GM19452 (cell line): ENCODE measurements around the gene GRIN1.
"Not testable (repeated sequence)": the region's sequence is repeated elsewhere in the genome, so short reads cannot be mapped to it uniquely, and the experiment has no call there.

Source experiments
- ATAC-seq: cut with Tn5 transposase; IDR thresholded peaks from one replicate; pipeline ENCODE4 v1.9.1; 2021; ENCODE audit not compliant: unreplicated experiment

GRIN1 gene

GRCh38 chr9:137110911-137111787 is 27.8 kb upstream of the GRIN1 start:
- no peak for ATAC-seq

GRCh38 chr9:137111788-137112563 is 27.0 kb upstream of the GRIN1 start:
- ATAC-seq: no peak

GRCh38 chr9:137112564-137113384 is 26.2 kb upstream of the GRIN1 start:
- ATAC-seq: no peak

- no peak for ATAC-seq
These were observed 25.4 kb upstream of the GRIN1 start for GRCh38 chr9:137113385-137114159.

GRCh38 chr9:137114220-137114612 is 24.7 kb upstream of the GRIN1 start:
- ATAC-seq: no peak

- ATAC-seq: peak; percentile 79
These were observed 24.2 kb upstream of the GRIN1 start, which contains the start of gene DPP7 for GRCh38 chr9:137114613-137115393. Gene DPP7, minus strand, starts transcription at chr9:137114733. Its CDS starts 20 bp downstream, at chr9:137114713.

- ATAC-seq: no peak
These were observed 23.4 kb upstream of the GRIN1 start for GRCh38 chr9:137115394-137116026.

GRCh38 chr9:137116027-137116507 is 22.9 kb upstream of the GRIN1 start:
- no peak for ATAC-seq

GRCh38 chr9:137116728-137117127 is 22.2 kb upstream of the GRIN1 start:
- no peak for ATAC-seq

- ATAC-seq: no peak
These were observed 21.7 kb upstream of the GRIN1 start for GRCh38 chr9:137117269-137117731.

- ATAC-seq: not testable (repeated sequence)
These were observed 20.8 kb upstream of the GRIN1 start for GRCh38 chr9:137118092-137118603.

GRCh38 chr9:137121927-137122795 is 16.8 kb upstream of the GRIN1 start:
- not testable (repeated sequence) for ATAC-seq

GRCh38 chr9:137122796-137123467 is 16.0 kb upstream of the GRIN1 start:
- not testable (repeated sequence) for ATAC-seq

GRCh38 chr9:137123468-137123837 is 15.5 kb upstream of the GRIN1 start:
- ATAC-seq: peak; percentile 46

GRCh38 chr9:137123952-137124462 is 14.9 kb upstream of the GRIN1 start:
- not testable (repeated sequence) for ATAC-seq

- ATAC-seq: no peak
These were observed 12.2 kb upstream of the GRIN1 start for GRCh38 chr9:137126786-137127185.
